OCI-LY3 (cell line): ENCODE results near the gene GPR183.

ENCODE experiments used
- EZH2phosphoT487 ChIP-seq: fragments of 200-600 bp; shearing (Covaris generic); IDR thresholded peaks from 2 replicates; pipeline ENCODE4 v1.6.1; 2018; ENCODE audit warnings: antibody characterized with exemption, mixed run types, low read depth
- TF ChIP-seq, protein P1 (sequence below): fragments of 200-600, 300-600 bp; sonication (generic); IDR thresholded peaks from 2 replicates; pipeline ENCODE4 v1.5.1; 2014; ENCODE audit warnings: antibody characterized with exemption, low read length, low read depth

DNA sequence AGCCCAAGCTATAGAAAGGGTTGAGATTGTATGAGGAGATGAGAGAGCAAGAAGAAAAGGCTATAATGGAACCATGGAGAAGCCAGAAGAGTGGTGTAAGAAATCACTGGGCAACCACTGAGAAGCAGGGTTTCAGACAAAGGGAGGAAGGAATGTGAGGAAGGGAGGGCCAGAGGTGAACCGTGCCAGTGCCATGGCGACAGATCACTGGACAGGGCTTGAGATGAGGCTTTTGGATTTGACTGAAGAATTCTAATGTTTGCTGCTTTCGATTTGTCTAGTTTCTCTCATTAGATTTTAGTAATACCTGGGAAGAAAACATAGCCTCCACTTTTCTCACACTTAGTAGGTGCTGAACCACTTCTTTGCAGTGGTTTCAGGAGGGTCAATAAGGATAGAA is 6.3 kb upstream of the GPR183 start:
- TF ChIP-seq, protein P1, sequence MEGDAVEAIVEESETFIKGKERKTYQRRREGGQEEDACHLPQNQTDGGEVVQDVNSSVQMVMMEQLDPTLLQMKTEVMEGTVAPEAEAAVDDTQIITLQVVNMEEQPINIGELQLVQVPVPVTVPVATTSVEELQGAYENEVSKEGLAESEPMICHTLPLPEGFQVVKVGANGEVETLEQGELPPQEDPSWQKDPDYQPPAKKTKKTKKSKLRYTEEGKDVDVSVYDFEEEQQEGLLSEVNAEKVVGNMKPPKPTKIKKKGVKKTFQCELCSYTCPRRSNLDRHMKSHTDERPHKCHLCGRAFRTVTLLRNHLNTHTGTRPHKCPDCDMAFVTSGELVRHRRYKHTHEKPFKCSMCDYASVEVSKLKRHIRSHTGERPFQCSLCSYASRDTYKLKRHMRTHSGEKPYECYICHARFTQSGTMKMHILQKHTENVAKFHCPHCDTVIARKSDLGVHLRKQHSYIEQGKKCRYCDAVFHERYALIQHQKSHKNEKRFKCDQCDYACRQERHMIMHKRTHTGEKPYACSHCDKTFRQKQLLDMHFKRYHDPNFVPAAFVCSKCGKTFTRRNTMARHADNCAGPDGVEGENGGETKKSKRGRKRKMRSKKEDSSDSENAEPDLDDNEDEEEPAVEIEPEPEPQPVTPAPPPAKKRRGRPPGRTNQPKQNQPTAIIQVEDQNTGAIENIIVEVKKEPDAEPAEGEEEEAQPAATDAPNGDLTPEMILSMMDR: no peak
- no peak for TF ChIP-seq EZH2phosphoT487
